B cell (primary cell): Measurements from ENCODE around the gene RORC. TPM values are rescaled to one million over a fixed set of nuclear protein-coding genes. Genes with fewer than 3 reads are reported as not detected.

Experiments
- ATAC-seq: fragments of 200-7000 bp; cut with Tn5 transposase; one replicate; pipeline ENCODE4 v1.10.0; 2021; ENCODE audit warnings: low read depth, mild to moderate bottlenecking, moderate number of reproducible peaks, moderate library complexity
- CTCF ChIA-PET: fragments of 350-600 bp; sonication (Branson Sonifier 250); formaldehyde crosslinking; loops from one replicate; lab custom pipeline; 2021; ENCODE audit warnings: antibody characterized with exemption, inconsistent platforms; lab: Charles Lee
- POLR2A ChIA-PET: fragments of 350-600 bp; sonication (Branson Sonifier 250); formaldehyde crosslinking; loops from one replicate; lab custom pipeline; 2021; ENCODE audit warnings: antibody characterized with exemption; lab: Charles Lee
- DNase-seq: peaks from one replicate; pipeline ENCODE4 v3.0.0; 2013
- H2AFZ ChIP-seq: 2 replicates; pipeline ENCODE4 v1.6.1; 2012; ENCODE audit warnings: mild to moderate bottlenecking, low read depth, low read length; ENCODE audit not compliant: insufficient read depth, poor library complexity, severe bottlenecking
- H3K27ac ChIP-seq, 2 donors: 1 replicate in 1 of 2; 2 replicates in 1 of 2; pipeline ENCODE4 v1.5.1; 2012 to 2013; ENCODE audit warnings: low read length in 2 of 2, mild to moderate bottlenecking in 2 of 2, moderate library complexity in 1 of 2
- H3K27me3 ChIP-seq, 4 experiments: fragments of 200-600 bp in 1 of 4; sonication (generic) in 1 of 4; replicated peaks in 1 of 4; 1 replicate in 2 of 4; 2 replicates in 2 of 4; pipeline versions ENCODE4 v1.6.1 to v1.7.0; 2013 to 2016; ENCODE audit warnings: low read length in 3 of 4, mild to moderate bottlenecking in 2 of 4, mixed read lengths in 1 of 4, moderate library complexity in 1 of 4; ENCODE audit not compliant: insufficient read depth in 4 of 4, control insufficient read depth in 3 of 4; ENCODE audit errors: control extremely low read depth in 1 of 4
- H3K36me3 ChIP-seq, 2 experiments: replicated peaks in 1 of 2; 1 replicate in 1 of 2; 2 replicates in 1 of 2; pipeline versions ENCODE4 v1.6.1 to v1.7.1; 2013; ENCODE audit warnings: low read length in 1 of 2; ENCODE audit not compliant: insufficient read depth in 2 of 2, control insufficient read depth in 1 of 2; ENCODE audit errors: control extremely low read depth in 1 of 2, extremely low read depth in 1 of 2
- H3K4me1 ChIP-seq, 2 donors: fragments of 200-600 bp in 1 of 2; sonication (generic) in 1 of 2; 1 replicate in 1 of 2; 2 replicates in 1 of 2; pipeline versions ENCODE4 v1.5.1 to v1.6.1; 2013 to 2017; ENCODE audit warnings: low read length in 2 of 2; ENCODE audit not compliant: control insufficient read depth in 2 of 2, insufficient read depth in 2 of 2
- H3K4me2 ChIP-seq: replicated peaks from 2 replicates; pipeline ENCODE3; 2012; ENCODE audit warnings: mild to moderate bottlenecking, low read depth, low read length; ENCODE audit not compliant: poor library complexity, severe bottlenecking
- H3K4me3 ChIP-seq, 5 experiments: fragments of 200-600 bp in 1 of 5; sonication (generic) in 1 of 5; 1 replicate in 3 of 5; 2 replicates in 2 of 5; pipeline versions ENCODE4 v1.5.1 to v1.7.0; 2011 to 2016; ENCODE audit warnings: low read length in 4 of 5, mild to moderate bottlenecking in 4 of 5, low read depth in 2 of 5, control low read depth in 1 of 5, moderate library complexity in 1 of 5; ENCODE audit not compliant: insufficient read depth in 1 of 5; ENCODE audit errors: control extremely low read depth in 1 of 5, extremely low read depth in 1 of 5
- H3K79me2 ChIP-seq: fragments of 200-600 bp; sonication (generic); one replicate; pipeline ENCODE4 v1.6.0; 2016; ENCODE audit warnings: low read length; ENCODE audit not compliant: control insufficient read depth, insufficient read depth
- H3K9ac ChIP-seq: fragments of 200-600 bp; sonication (generic); 2 replicates; pipeline ENCODE4 v1.6.1; 2017; ENCODE audit warnings: mild to moderate bottlenecking, low read length, moderate library complexity
- H3K9me3 ChIP-seq, 3 donors: one replicate each; pipeline versions ENCODE4 v1.6.1 to v1.7.1; 2013; ENCODE audit warnings: low read length in 2 of 3; ENCODE audit not compliant: control insufficient read depth in 2 of 3, insufficient read depth in 1 of 3; ENCODE audit errors: control extremely low read depth in 1 of 3
- H4K20me1 ChIP-seq: 2 replicates; pipeline ENCODE4 v1.6.0; 2012; ENCODE audit warnings: mild to moderate bottlenecking, low read length; ENCODE audit not compliant: insufficient read depth, control insufficient read depth, poor library complexity, severe bottlenecking
- H3K27ac Mint-ChIP-seq: one replicate; pipeline ENCODE4 v1.8.0; 2021; ENCODE audit warnings: mixed read lengths
- H3K27me3 Mint-ChIP-seq: one replicate; pipeline ENCODE4 v1.8.0; 2021; ENCODE audit warnings: mixed read lengths
- H3K4me1 Mint-ChIP-seq: one replicate; pipeline ENCODE4 v1.8.0; 2021; ENCODE audit warnings: mixed read lengths
- H3K4me3 Mint-ChIP-seq: one replicate; pipeline ENCODE4 v1.8.0; 2021; ENCODE audit warnings: mixed read lengths
- H3K9me3 Mint-ChIP-seq: one replicate; pipeline ENCODE4 v1.8.0; 2022; ENCODE audit warnings: mixed read lengths; ENCODE audit not compliant: insufficient read depth
- EZH2 ChIP-seq: IDR thresholded peaks from 2 replicates; pipeline ENCODE4 v1.6.1; 2012; ENCODE audit warnings: borderline replicate concordance, low read depth, mild to moderate bottlenecking, moderate library complexity, low read length; ENCODE audit not compliant: insufficient read depth, poor library complexity, severe bottlenecking
- WGBS: methylation state at CpG from one replicate; pipeline ENCODE4 v1.1.5; 2013; ENCODE audit warnings: missing lambda C conversion rate; ENCODE audit not compliant: insufficient coverage; 5-methylcytosine and 5-hydroxymethylcytosine counted together
- intact Hi-C: fragments of 100-400 bp; cut with micrococcal nuclease; formaldehyde crosslinking; loops from one replicate; pipeline ENCODE4 v1.10.0; 2022
- polyA plus RNA-seq: library from polyadenylated mRNA; depleted of rRNA; stranded (reverse); fragments of >200 nt; gene quantifications from 2 replicates; pipeline ENCODE4 v1.2.3, GENCODE V29; 2012
- total RNA-seq, 2 donors: library from RNA; stranded (reverse); fragments of 120-200 nt in 1 of 2; gene quantifications; 1 replicate in 1 of 2; 2 replicates in 1 of 2; pipeline versions ENCODE4 v1.2.3 to v1.2.4, GENCODE V29; 2013 to 2022
- TF ChIP-seq, protein P1 (sequence below): fragments of 200-600 bp; IDR thresholded peaks from one replicate; pipeline ENCODE4 v1.8.0; 2022; ENCODE audit warnings: antibody characterized with exemption, mild to moderate bottlenecking

Gene RORC
- total and polyA plus RNA-seq, 2 donors (not counting 1 experiment from before 2014, with no cell fraction given) = 0.15 TPM; not detected in 1

DNA sequence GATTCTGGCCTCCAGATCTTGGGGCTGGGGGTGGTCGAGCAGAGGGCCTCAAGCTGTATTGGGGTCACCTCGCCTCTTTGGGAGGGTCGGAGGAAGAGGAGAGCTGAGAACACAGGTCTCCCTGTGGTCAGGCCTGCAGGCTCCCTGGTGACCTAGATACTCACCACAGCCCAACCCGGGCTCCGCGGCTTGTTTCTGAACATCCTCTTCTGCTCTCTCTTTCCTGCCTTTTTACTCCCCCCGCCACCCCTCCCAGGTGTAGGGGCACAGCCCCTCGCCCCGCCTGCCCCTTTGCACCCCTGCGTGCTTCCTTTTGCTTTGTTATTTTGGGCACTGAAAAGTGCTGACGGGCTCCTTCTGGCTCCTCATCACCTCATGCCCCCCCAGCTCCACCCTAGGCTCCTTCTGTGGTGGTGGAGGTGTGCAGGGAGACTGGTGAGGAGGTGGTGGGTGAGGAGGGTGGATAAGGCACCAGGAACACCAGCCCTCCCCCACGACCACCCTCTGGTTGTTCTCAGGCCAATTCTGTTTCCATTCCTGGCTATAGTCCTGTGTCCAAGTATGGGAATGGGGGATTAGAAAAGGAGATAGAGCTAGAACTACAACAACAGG lies 15.8 kb downstream of the RORC start:
- Histone ChIP-seq H3K4me1 (peaks cover 0 to 5% of the 10 kb centered on the region in 2 donors), H2AFZ (no peak overlapping the region), H3K9ac (no peak overlapping the region), H3K9me3 (no peaks in the 10 kb centered on the region), H3K27ac (no peak overlapping the region), H3K4me2 (no peak overlapping the region), H3K4me3 (no peak overlapping the region), H3K36me3 (no peaks in the 10 kb centered on the region), H3K79me2 (no peaks in the 10 kb centered on the region), H4K20me1 (no peaks in the 10 kb centered on the region), H3K27me3 (peaks cover 0 to 15% (median 0%) of the 10 kb centered on the region in 4 experiments)
- ChIA-PET POLR2A (no interaction called here), CTCF (no interaction called here)
- DNase-seq (no peak), ATAC-seq (no peak)
- intact Hi-C loops = no loop called here
- TF ChIP-seq, protein P1, sequence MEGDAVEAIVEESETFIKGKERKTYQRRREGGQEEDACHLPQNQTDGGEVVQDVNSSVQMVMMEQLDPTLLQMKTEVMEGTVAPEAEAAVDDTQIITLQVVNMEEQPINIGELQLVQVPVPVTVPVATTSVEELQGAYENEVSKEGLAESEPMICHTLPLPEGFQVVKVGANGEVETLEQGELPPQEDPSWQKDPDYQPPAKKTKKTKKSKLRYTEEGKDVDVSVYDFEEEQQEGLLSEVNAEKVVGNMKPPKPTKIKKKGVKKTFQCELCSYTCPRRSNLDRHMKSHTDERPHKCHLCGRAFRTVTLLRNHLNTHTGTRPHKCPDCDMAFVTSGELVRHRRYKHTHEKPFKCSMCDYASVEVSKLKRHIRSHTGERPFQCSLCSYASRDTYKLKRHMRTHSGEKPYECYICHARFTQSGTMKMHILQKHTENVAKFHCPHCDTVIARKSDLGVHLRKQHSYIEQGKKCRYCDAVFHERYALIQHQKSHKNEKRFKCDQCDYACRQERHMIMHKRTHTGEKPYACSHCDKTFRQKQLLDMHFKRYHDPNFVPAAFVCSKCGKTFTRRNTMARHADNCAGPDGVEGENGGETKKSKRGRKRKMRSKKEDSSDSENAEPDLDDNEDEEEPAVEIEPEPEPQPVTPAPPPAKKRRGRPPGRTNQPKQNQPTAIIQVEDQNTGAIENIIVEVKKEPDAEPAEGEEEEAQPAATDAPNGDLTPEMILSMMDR = no peak
- TF ChIP-seq EZH2 = no peak
- WGBS = 0% methylated on average over 6 of the region's 12 CpGs
- no peak overlapping the region for H3K4me3 Mint-ChIP-seq
- no peaks in the 10 kb centered on the region for H3K9me3 Mint-ChIP-seq
- peaks cover 27% of the 10 kb centered on the region for H3K27me3 Mint-ChIP-seq
- peaks cover 2% of the 10 kb centered on the region for H3K4me1 Mint-ChIP-seq
- no peak overlapping the region for H3K27ac Mint-ChIP-seq

DNA sequence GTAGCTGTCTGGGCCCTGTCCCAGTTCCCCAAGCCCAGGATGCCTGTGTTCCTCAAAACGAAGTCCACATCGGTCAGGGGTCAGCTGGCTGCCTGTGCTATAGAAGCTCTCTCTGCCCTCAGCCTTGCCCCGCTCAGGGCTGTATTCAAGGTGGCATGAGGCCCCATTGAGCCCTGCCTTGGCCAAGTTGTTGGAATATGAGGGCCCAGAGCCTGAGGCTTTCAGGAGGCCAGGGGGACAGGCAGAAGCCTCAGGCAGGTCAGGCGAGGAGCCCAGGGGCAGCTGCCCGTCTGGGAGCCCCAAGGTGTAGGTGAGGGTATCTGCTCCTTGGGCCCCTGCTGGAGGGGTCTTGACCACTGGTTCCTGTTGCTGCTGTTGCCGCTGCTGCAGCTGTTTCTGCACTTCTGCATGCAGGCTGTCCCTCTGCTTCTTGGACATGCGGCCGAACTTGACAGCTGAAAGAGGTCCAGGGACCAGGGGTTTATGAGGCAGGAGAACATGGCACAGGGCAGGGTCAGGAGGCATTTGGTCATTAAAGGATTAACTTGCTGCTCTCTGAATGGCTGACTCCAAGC lies 16.5 kb downstream of the RORC start:
- WGBS = 94% methylated on average over 8 of the region's 8 CpGs
- no peak for TF ChIP-seq EZH2
- TF ChIP-seq, protein P1 = no peak
- Histone ChIP-seq H3K36me3 (no peaks in the 10 kb centered on the region), H3K9ac (no peak overlapping the region), H3K79me2 (no peaks in the 10 kb centered on the region), H3K4me2 (no peak overlapping the region), H3K4me3 (no peak overlapping the region), H3K9me3 (no peaks in the 10 kb centered on the region), H3K4me1 (peaks cover 0 to 5% of the 10 kb centered on the region in 2 donors), H4K20me1 (no peaks in the 10 kb centered on the region), H3K27ac (no peak overlapping the region), H2AFZ (no peak overlapping the region), H3K27me3 (peaks cover 0 to 15% (median 0%) of the 10 kb centered on the region in 4 experiments)
- ATAC-seq (no peak), DNase-seq (no peak)
- no peaks in the 10 kb centered on the region for H3K9me3 Mint-ChIP-seq
- CTCF ChIA-PET = no interaction called here
- POLR2A ChIA-PET = no interaction called here
- H3K27ac Mint-ChIP-seq = no peak overlapping the region
- peaks cover 27% of the 10 kb centered on the region for H3K27me3 Mint-ChIP-seq
- intact Hi-C loops = no loop called here
- H3K4me1 Mint-ChIP-seq = peaks cover 2% of the 10 kb centered on the region
- no peak overlapping the region for H3K4me3 Mint-ChIP-seq
